ENCODE data around the gene AMN1.

DNA sequence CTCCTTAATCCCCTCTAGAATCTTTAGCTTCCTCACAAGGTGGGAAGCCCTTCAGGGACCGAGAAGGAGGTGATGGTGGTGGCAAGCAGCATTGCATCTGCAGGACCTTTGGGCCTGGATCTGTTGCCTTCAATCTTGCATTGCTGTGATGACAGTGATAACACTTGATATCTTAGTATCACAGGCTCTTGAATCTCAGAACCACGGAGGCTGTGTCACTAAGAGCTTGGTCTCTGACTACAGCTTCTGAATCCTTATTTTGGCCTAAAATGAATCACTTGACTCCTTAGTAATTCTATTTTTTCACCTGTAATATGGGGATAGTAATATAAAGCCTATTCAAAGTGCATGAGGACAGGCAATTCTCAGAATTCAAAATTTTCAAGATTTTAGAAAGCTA, 8.9 kb upstream of the AMN1 start:
- TF ChIP-seq POLR2A (IDR thresholded peaks at IDR 0.05) (no peak), POLR2AphosphoS5 (IDR thresholded peaks at IDR 0.05) (no peak), EP300 (IDR thresholded peaks at IDR 0.05) (no peak)

All from suprapubic skin (tissue), 4 donors.